HG02943 (cell line): Measurements from ENCODE around the gene ADTRP.
A peak's percentile ranks its signal among the peaks of the same experiment; 100 is the strongest.

Experiments used
- ATAC-seq: cut with Tn5 transposase; IDR thresholded peaks from one replicate; pipeline ENCODE4 v1.9.1; 2021; ENCODE audit warnings: mild to moderate bottlenecking, low read depth, moderate library complexity; ENCODE audit not compliant: unreplicated experiment

The ADTRP gene

GRCh38 chr6:11760015-11760473 lies 18.6 kb downstream of the ADTRP start:
- no peak for ATAC-seq

- no peak for ATAC-seq
Observed at GRCh38 chr6:11758878-11759277, 19.7 kb downstream of the ADTRP start.

GRCh38 chr6:11756726-11757125 lies 21.9 kb downstream of the ADTRP start:
- ATAC-seq, result no peak

- ATAC-seq, result no peak
Observed at GRCh38 chr6:11756292-11756691, 22.3 kb downstream of the ADTRP start.

GRCh38 chr6:11755725-11756124 lies 22.9 kb downstream of the ADTRP start:
- ATAC-seq, result no peak

- no peak for ATAC-seq
Observed at GRCh38 chr6:11754625-11755271, 23.9 kb downstream of the ADTRP start.

GRCh38 chr6:11753798-11754197 lies 24.8 kb downstream of the ADTRP start:
- ATAC-seq, result no peak

- ATAC-seq, result no peak
Observed at GRCh38 chr6:11752360-11752759, 26.2 kb downstream of the ADTRP start.

GRCh38 chr6:11750682-11751081 lies 27.9 kb downstream of the ADTRP start:
- no peak for ATAC-seq

GRCh38 chr6:11748591-11749210 lies 29.9 kb downstream of the ADTRP start:
- no peak for ATAC-seq

GRCh38 chr6:11747021-11747420 lies 31.6 kb downstream of the ADTRP start:
- ATAC-seq, result no peak

- ATAC-seq, result no peak
Observed at GRCh38 chr6:11744753-11745152, 33.9 kb downstream of the ADTRP start.

GRCh38 chr6:11744101-11744500 lies 34.5 kb downstream of the ADTRP start:
- no peak for ATAC-seq

GRCh38 chr6:11740875-11741274 lies 37.7 kb downstream of the ADTRP start:
- ATAC-seq, result no peak

- ATAC-seq, result no peak
Observed at GRCh38 chr6:11738661-11739375, 39.8 kb downstream of the ADTRP start.

GRCh38 chr6:11738234-11738633 lies 40.4 kb downstream of the ADTRP start:
- no peak for ATAC-seq

GRCh38 chr6:11736601-11737000 lies 42.0 kb downstream of the ADTRP start:
- ATAC-seq, result no peak

GRCh38 chr6:11734861-11735613 lies 43.6 kb downstream of the ADTRP start:
- no peak for ATAC-seq

- ATAC-seq, result peak; percentile 59
Observed at GRCh38 chr6:11732036-11732631, 46.5 kb downstream of the ADTRP start.

GRCh38 chr6:11731423-11731822 lies 47.2 kb downstream of the ADTRP start:
- no peak for ATAC-seq

GRCh38 chr6:11730641-11731040 lies 48.0 kb downstream of the ADTRP start:
- ATAC-seq, result peak; percentile 49
